Heart left ventricle (tissue), 16 donors: ENCODE measurements around the gene POLH. TPM values are rescaled to one million over a fixed set of nuclear protein-coding genes. Genes with fewer than 3 reads are reported as not detected.

Source experiments
- ATAC-seq, 4 donors: fragments of 200-7000 bp; cut with Tn5 transposase; one replicate each; pipeline ENCODE4 v1.9.1; 2020 to 2022; ENCODE audit warnings: moderate library complexity in 4 of 4, mild to moderate bottlenecking in 3 of 4, moderate number of reproducible peaks in 1 of 4
- DNase-seq, 5 donors: peaks; one replicate each; pipeline ENCODE4 v3.0.0-alpha.2; 2020
- H3K27ac ChIP-seq, 12 donors: fragments of 200-600 bp; sonication (generic) in 4 of 12; one replicate each; pipeline versions ENCODE4 v1.5.0 to v1.8.0; 2016 to 2022; ENCODE audit warnings: mild to moderate bottlenecking in 2 of 12
- H3K27me3 ChIP-seq, 9 donors: fragments of 200-600 bp; sonication (generic) in 2 of 9; one replicate each; pipeline versions ENCODE4 v1.5.1 to v1.8.0; 2016 to 2022; ENCODE audit warnings: mild to moderate bottlenecking in 3 of 9
- H3K36me3 ChIP-seq, 9 donors: fragments of 200-600 bp; sonication (generic) in 2 of 9; one replicate each; pipeline versions ENCODE4 v1.5.0 to v1.8.0; 2018 to 2022; ENCODE audit warnings: mild to moderate bottlenecking in 2 of 9
- H3K4me1 ChIP-seq, 12 donors: fragments of 200-600 bp; sonication (generic) in 4 of 12; one replicate each; pipeline versions ENCODE4 v1.5.0 to v1.8.0; 2016 to 2022; ENCODE audit warnings: mild to moderate bottlenecking in 3 of 12
- H3K4me3 ChIP-seq, 12 donors: fragments of 200-600 bp; sonication (generic) in 4 of 12; one replicate each; pipeline versions ENCODE4 v1.5.0 to v1.8.0; 2017 to 2022; ENCODE audit warnings: mild to moderate bottlenecking in 9 of 12, moderate library complexity in 4 of 12
- H3K9me3 ChIP-seq, 12 donors: fragments of 200-600 bp; sonication (generic) in 4 of 12; one replicate each; pipeline versions ENCODE4 v1.5.0 to v1.8.0; 2016 to 2022; ENCODE audit warnings: mild to moderate bottlenecking in 1 of 12
- POLR2A ChIP-seq, 2 donors: fragments of 450-650 bp; IDR thresholded peaks; one replicate each; pipeline ENCODE4 v1.6.1; 2017; ENCODE audit warnings: antibody characterized with exemption in 2 of 2, mild to moderate bottlenecking in 2 of 2, moderate library complexity in 2 of 2
- WGBS, 4 donors: extraction: QIAGEN DNeasy Blood & Tissue Kit in 2 of 4; methylation state at CpG; one replicate each; pipeline versions ENCODE4 v1.1.5 to v1.1.7; 2013 to 2018; 5-methylcytosine and 5-hydroxymethylcytosine counted together
- intact Hi-C, 10 donors: fragments of 100-400 bp; cut with DNase I; formaldehyde crosslinking; loops; one replicate each; pipeline versions ENCODE4 v1.11.1 to v1.14.2; 2022
- polyA plus RNA-seq, 2 donors: library from polyadenylated mRNA; stranded (reverse); fragments of 200-250 nt; gene quantifications; one replicate each; pipeline ENCODE4 v1.2.3, GENCODE V29; 2013
- total RNA-seq, 9 donors: library from RNA; depleted of rRNA in 2 of 9; stranded (reverse); fragments of >200 nt in 2 of 9; fragmentation: NEBNext Ultra II Directional in 3 of 9; extraction: Animal tissue kit (Norgen Biotek cat#: 25700) in 3 of 9; gene quantifications; one replicate each; pipeline versions ENCODE4 v1.1.0 to v1.2.4, GENCODE V29; 2016 to 2023
- TF ChIP-seq, protein P1 (sequence below), 12 donors: fragments of 200-600 bp; sonication (generic) in 4 of 12; IDR thresholded peaks; one replicate each; pipeline versions ENCODE4 v1.5.0 to v1.8.0; 2018 to 2022; ENCODE audit warnings: antibody characterized with exemption in 12 of 12, mild to moderate bottlenecking in 5 of 12
- donor health status: ischemic (EF 13 %, LVEDD 7.1; RV severe dilation, severe dysfunction).
- donor health status: healthy with polysubstance abuse.
- donor health status: DM: no; HTN: yes; CAD: no.
- donor health status: DM: no; HTN: no; CAD: no.
- donor health status: ischemic (EF 25% LVEDD 6.9; RV normal size, moderate dysfunction).
- donor health status: ischemic (EF 25% LVEDD 5.7; RV mildly dilated, moderate dysfunction).
- donor health status: healthy.
- donor health status: DM: yes; HTN: yes; CAD: no.
- donor health status: ischemic (EF 35%, LVEDD 5.7; RV mildly dilated, moderate dysfunction).
- donor health status: nonischemic (EF 11% LVEDD 7.7; RV severe dilation, severe dysfunction).
- donor health status: DM: yes; HTN: yes; CAD: no.
- donor health status: PGD.
- donor health status: ischemic (EF 29% LVEDD 5.4; RV normal size, mild dysfunction).
- donor health status: nonischemic (EF 23%, LVEDD 6.1; RV moderate dilation, normal function).

POLH gene
- total and polyA plus RNA-seq, 11 donors, result 2.3 to 12.2 (median 8.2) TPM

DNA sequence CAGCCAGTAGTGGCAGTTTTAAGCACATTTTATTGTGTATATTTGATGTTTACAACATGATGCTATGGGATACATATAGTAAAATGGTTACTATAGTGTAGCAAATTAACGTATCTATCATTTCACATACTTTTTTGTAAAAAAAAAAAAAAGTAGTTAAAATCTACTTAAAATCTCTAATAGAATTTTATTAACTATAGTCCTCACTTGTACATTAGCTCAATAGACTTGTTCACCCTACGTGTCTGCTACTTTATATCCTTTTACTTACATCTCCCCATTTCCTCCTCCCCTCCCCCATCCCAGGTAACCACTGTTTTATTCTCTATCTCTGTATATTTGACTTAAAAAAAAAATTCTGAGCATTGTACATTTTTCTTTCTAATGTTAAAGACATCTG is 30.0 kb downstream of the POLH start:
- Histone ChIP-seq H3K4me1 (peaks cover 0 to 13% (median 0%) of the 10 kb centered on the region in 12 donors), H3K4me3 (no peak overlapping the region), H3K36me3 (peaks cover 0 to 94% (median 71%) of the 10 kb centered on the region in 9 donors), H3K9me3 (no peaks in the 10 kb centered on the region), H3K27me3 (no peaks in the 10 kb centered on the region), H3K27ac (no peak overlapping the region)
- 92 to 94% (median 93%) methylated on average over 2 of the region's 2 CpGs for WGBS, 4 donors
- intact Hi-C loops, result loop anchor here in 7 of 10 donors (5.0 to 10.0 kb wide), 6 partner anchors 61 to 476 kb away; partner anchors contain the start of gene VEGFA (in 1 of the 7)
- DNase-seq (no peak), ATAC-seq (no peak)
- TF ChIP-seq, protein P1, sequence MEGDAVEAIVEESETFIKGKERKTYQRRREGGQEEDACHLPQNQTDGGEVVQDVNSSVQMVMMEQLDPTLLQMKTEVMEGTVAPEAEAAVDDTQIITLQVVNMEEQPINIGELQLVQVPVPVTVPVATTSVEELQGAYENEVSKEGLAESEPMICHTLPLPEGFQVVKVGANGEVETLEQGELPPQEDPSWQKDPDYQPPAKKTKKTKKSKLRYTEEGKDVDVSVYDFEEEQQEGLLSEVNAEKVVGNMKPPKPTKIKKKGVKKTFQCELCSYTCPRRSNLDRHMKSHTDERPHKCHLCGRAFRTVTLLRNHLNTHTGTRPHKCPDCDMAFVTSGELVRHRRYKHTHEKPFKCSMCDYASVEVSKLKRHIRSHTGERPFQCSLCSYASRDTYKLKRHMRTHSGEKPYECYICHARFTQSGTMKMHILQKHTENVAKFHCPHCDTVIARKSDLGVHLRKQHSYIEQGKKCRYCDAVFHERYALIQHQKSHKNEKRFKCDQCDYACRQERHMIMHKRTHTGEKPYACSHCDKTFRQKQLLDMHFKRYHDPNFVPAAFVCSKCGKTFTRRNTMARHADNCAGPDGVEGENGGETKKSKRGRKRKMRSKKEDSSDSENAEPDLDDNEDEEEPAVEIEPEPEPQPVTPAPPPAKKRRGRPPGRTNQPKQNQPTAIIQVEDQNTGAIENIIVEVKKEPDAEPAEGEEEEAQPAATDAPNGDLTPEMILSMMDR (IDR thresholded peaks at IDR 0.05), result no peak
- no peak for TF ChIP-seq POLR2A (IDR thresholded peaks at IDR 0.05)

DNA sequence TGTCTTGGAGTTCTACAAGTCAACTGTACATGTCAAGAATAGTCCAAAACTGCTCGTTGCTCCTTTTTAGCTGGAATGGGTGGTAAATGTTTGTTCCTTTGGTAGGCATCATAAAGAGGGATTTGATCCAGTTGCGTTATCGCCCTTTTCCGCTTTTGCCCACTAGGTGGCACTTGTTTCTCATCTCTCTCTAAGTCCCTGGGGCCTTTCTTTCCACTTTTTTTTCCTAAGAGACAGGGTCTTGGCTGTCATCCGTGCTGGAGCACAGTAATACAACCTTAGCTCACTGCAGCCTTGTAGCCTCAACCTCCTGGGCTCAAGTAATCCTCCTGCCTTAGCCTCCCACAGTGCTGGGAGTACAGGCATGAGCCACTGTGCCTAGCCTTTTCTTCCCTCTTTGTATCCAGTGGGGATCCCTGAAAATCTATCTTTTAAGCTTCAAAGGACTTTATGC is 32.4 kb downstream of the POLH start:
- Histone ChIP-seq H3K27ac (no peak overlapping the region), H3K4me3 (no peak overlapping the region), H3K4me1 (peaks cover 0 to 13% (median 0%) of the 10 kb centered on the region in 12 donors), H3K36me3 (peaks cover 0 to 93% (median 69%) of the 10 kb centered on the region in 9 donors), H3K27me3 (no peaks in the 10 kb centered on the region), H3K9me3 (no peaks in the 10 kb centered on the region)
- TF ChIP-seq POLR2A (IDR thresholded peaks at IDR 0.05), result no peak
- TF ChIP-seq, protein P1 (IDR thresholded peaks at IDR 0.05), result peak; percentile 66 to 90 (median 78)
- WGBS, 4 donors, result 4 to 8% (median 6%) methylated on average over 5 of the region's 5 CpGs
- DNase-seq, result peak in 3 of 5 donors; percentile 40 to 66 (median 63)
- intact Hi-C loops, result loop anchor here in 9 of 10 donors (1.0 to 10.0 kb wide), 9 partner anchors 58 to 474 kb away; partner anchors contain the start of gene VEGFA (in 1 of the 9)
- peak; percentile 51 to 56 (median 54) for ATAC-seq

DNA sequence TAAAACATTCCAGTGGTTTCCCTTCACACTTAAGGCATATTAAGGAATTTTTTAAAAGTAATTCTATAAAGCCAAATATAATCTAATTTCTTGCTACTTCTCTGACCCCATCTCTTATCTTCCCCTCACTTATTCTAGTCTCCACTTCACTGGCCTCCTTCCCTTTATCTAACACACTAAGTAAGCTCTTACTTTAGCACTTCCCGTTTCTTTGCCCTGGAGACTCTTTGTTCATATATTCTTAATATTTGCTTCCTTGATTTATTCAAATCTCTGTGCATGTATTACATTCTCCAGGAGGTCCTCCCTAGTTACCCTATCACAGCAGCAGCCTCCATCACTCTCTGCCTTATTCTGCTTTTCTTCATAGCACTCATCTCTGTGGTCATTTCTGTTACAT is 32.8 kb downstream of the POLH start:
- Histone ChIP-seq H3K36me3 (peaks cover 0 to 93% (median 69%) of the 10 kb centered on the region in 9 donors), H3K9me3 (no peaks in the 10 kb centered on the region), H3K4me3 (no peak overlapping the region), H3K27ac (no peak overlapping the region), H3K4me1 (peaks cover 0 to 13% (median 0%) of the 10 kb centered on the region in 12 donors), H3K27me3 (no peaks in the 10 kb centered on the region)
- TF ChIP-seq, protein P1 (IDR thresholded peaks at IDR 0.05), result no peak
- TF ChIP-seq POLR2A (IDR thresholded peaks at IDR 0.05), result no peak
- no peak for ATAC-seq
- DNase-seq, result no peak
- intact Hi-C loops, result loop anchor here in 9 of 10 donors (1.0 to 10.0 kb wide), 9 partner anchors 58 to 473 kb away; partner anchors contain the start of gene VEGFA (in 1 of the 9)
- 52 to 71% (median 65%) methylated on average over 1 of the region's 1 CpG for WGBS, 4 donors

DNA sequence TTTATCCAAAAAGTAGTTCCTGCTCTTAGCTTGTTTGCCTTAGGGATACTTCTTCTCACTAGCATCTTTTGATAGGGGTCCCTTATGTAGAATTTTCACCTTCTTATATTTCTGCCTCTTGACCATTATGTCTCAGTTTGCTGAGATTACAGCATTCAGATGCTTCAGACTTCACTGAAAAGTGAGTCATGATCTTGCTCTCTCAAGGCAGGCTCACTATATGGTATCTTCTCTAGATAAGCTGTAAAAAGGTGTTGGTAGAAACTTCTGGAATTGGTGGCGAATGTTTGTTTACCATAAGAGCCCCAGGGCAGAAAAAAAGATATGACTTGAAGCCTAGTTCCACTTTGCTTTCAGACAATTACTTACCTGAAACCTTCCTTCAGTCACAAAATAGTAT is 33.4 kb downstream of the POLH start:
- Histone ChIP-seq H3K36me3 (peaks cover 0 to 93% (median 69%) of the 10 kb centered on the region in 9 donors), H3K4me1 (peaks cover 0 to 13% (median 0%) of the 10 kb centered on the region in 12 donors), H3K27me3 (no peaks in the 10 kb centered on the region), H3K4me3 (no peak overlapping the region), H3K9me3 (no peaks in the 10 kb centered on the region), H3K27ac (no peak overlapping the region)
- WGBS, 4 donors, result 89 to 100% (median 92%) methylated on average over 1 of the region's 1 CpG
- DNase-seq (no peak), ATAC-seq (no peak)
- intact Hi-C loops, result loop anchor here in 8 of 10 donors (2.0 to 10.0 kb wide), 8 partner anchors 57 to 473 kb away; partner anchors contain the start of gene VEGFA (in 1 of the 8)
- TF ChIP-seq, protein P1 (IDR thresholded peaks at IDR 0.05), result no peak
- TF ChIP-seq POLR2A (IDR thresholded peaks at IDR 0.05), result no peak
